ES-I3 (cell line): ENCODE measurements around the gene CTNS.
"Not testable (repeated sequence)": the region's sequence is repeated elsewhere in the genome, so short reads cannot be mapped to it uniquely, and the experiment has no call there.

ENCODE experiments used
- H3K36me3 ChIP-seq: 2 replicates; pipeline ENCODE4 v1.6.1; 2013; ENCODE audit warnings: mild to moderate bottlenecking, low read length, control low read depth, moderate library complexity; ENCODE audit not compliant: insufficient read depth
- H3K4me1 ChIP-seq: 2 replicates; pipeline ENCODE4 v1.6.1; 2013; ENCODE audit warnings: mild to moderate bottlenecking, control low read depth, low read length; ENCODE audit not compliant: insufficient read depth
- H3K9ac ChIP-seq: 2 replicates; pipeline ENCODE4 v1.6.1; 2013; ENCODE audit warnings: low read depth, mild to moderate bottlenecking, low read length, moderate library complexity
- H3K9me3 ChIP-seq: 2 replicates; pipeline ENCODE4 v1.6.1; 2013; ENCODE audit warnings: mild to moderate bottlenecking, low read length, moderate library complexity; ENCODE audit not compliant: control insufficient read depth, insufficient read depth

CTNS gene

GRCh38 chr17:3692346-3692745 is 55.8 kb downstream of the CTNS start:
- no peaks in the 10 kb centered on the region for H3K9me3 ChIP-seq
- no peaks in the 10 kb centered on the region for H3K36me3 ChIP-seq
- no peak overlapping the region for H3K9ac ChIP-seq
- H3K4me1 ChIP-seq: peaks cover 13% of the 10 kb centered on the region; the same call in 1 of the 2 replicates

- no peaks in the 10 kb centered on the region for H3K9me3 ChIP-seq
- H3K9ac ChIP-seq: no peak overlapping the region
- no peaks in the 10 kb centered on the region for H3K36me3 ChIP-seq
- peaks cover 11% of the 10 kb centered on the region; the same call in 1 of the 2 replicates for H3K4me1 ChIP-seq
Observed at GRCh38 chr17:3693141-3693540, 56.6 kb downstream of the CTNS start.

GRCh38 chr17:3693829-3694231 is 57.3 kb downstream of the CTNS start:
- Histone ChIP-seq H3K9ac (no peak overlapping the region), H3K4me1 (peaks cover 8% of the 10 kb centered on the region; the same call in 1 of the 2 replicates)

GRCh38 chr17:3695129-3695722 is 58.7 kb downstream of the CTNS start:
- H3K9me3 ChIP-seq: no peaks in the 10 kb centered on the region
- H3K4me1 ChIP-seq: peaks cover 3% of the 10 kb centered on the region; the same call in 1 of the 2 replicates
- peak overlapping the region; percentile 63; the same call in 1 of the 2 replicates for H3K9ac ChIP-seq
- no peaks in the 10 kb centered on the region for H3K36me3 ChIP-seq

More at GRCh38 chr17:3693829-3694231, 57.3 kb downstream of the CTNS start:
- Histone ChIP-seq H3K36me3 (no peaks in the 10 kb centered on the region), H3K9me3 (no peaks in the 10 kb centered on the region)

- peak within 1 kb of the TSS; percentile 63 for H3K9ac ChIP-seq
- H3K36me3 ChIP-seq: no peaks in the 10 kb centered on the region
- H3K9me3 ChIP-seq: no peaks in the 10 kb centered on the region
- H3K4me1 ChIP-seq: peaks cover 3% of the 10 kb centered on the region; the same call in 1 of the 2 replicates
Observed at GRCh38 chr17:3695723-3696411, 59.3 kb downstream of the CTNS start, which contains the start of gene P2RX5. Gene P2RX5 (minus strand): TSS chr17:3696155. CDS start chr17:3696005, 150 bp downstream.

GRCh38 chr17:3697103-3697476 is 60.5 kb downstream of the CTNS start:
- H3K4me1 ChIP-seq: peaks cover 3% of the 10 kb centered on the region; the same call in 1 of the 2 replicates
- H3K9ac ChIP-seq: no peak overlapping the region
- H3K36me3 ChIP-seq: no peaks in the 10 kb centered on the region
- H3K9me3 ChIP-seq: no peaks in the 10 kb centered on the region

GRCh38 chr17:3698139-3698538 is 61.6 kb downstream of the CTNS start:
- Histone ChIP-seq H3K36me3 (no peaks in the 10 kb centered on the region), H3K9me3 (no peaks in the 10 kb centered on the region), H3K9ac (no peak overlapping the region), H3K4me1 (peaks cover 3% of the 10 kb centered on the region; the same call in 1 of the 2 replicates)

- H3K36me3 ChIP-seq: no peaks in the 10 kb centered on the region
- no peaks in the 10 kb centered on the region for H3K9me3 ChIP-seq
- H3K4me1 ChIP-seq: no peaks in the 10 kb centered on the region; the same call in 1 of the 2 replicates
- H3K9ac ChIP-seq: no peak overlapping the region
Observed at GRCh38 chr17:3699951-3700350, 63.4 kb downstream of the CTNS start.

GRCh38 chr17:3702041-3702539 is 65.5 kb downstream of the CTNS start:
- not testable (repeated sequence) for H3K4me1 ChIP-seq, H3K9me3 ChIP-seq, H3K36me3 ChIP-seq, H3K9ac ChIP-seq

- Histone ChIP-seq H3K9ac (no peak overlapping the region), H3K36me3 (no peaks in the 10 kb centered on the region), H3K9me3 (no peaks in the 10 kb centered on the region), H3K4me1 (no peaks in the 10 kb centered on the region; the same call in 1 of the 2 replicates)
Observed at GRCh38 chr17:3704931-3705717, 68.6 kb downstream of the CTNS start.

- not testable (repeated sequence) for H3K9me3 ChIP-seq, H3K4me1 ChIP-seq, H3K9ac ChIP-seq
Observed at GRCh38 chr17:3705718-3705984, 69.1 kb downstream of the CTNS start.

GRCh38 chr17:3708366-3708765 is 71.8 kb downstream of the CTNS start:
- H3K9ac ChIP-seq: no peak overlapping the region
- H3K9me3 ChIP-seq: no peaks in the 10 kb centered on the region
- peaks cover 2% of the 10 kb centered on the region; the same call in 1 of the 2 replicates for H3K36me3 ChIP-seq
- H3K4me1 ChIP-seq: no peaks in the 10 kb centered on the region

More at GRCh38 chr17:3705718-3705984, 69.1 kb downstream of the CTNS start:
- not testable (repeated sequence) for H3K36me3 ChIP-seq

GRCh38 chr17:3710951-3711383 is 74.4 kb downstream of the CTNS start:
- H3K9ac ChIP-seq: no peak overlapping the region
- H3K4me1 ChIP-seq: no peaks in the 10 kb centered on the region
- peaks cover 6% of the 10 kb centered on the region; the same call in 1 of the 2 replicates for H3K36me3 ChIP-seq
- no peaks in the 10 kb centered on the region for H3K9me3 ChIP-seq
